NCI-H1436 (cell line): ENCODE data around the gene ZNF503.

ENCODE experiments used
- DNase-seq: peaks from one replicate; lab custom pipeline; 2025; lab: John Stamatoyannopoulos, UW

The ZNF503 gene

GRCh38 chr10:75401569-75402485, at the start of gene ZNF503:
ZNF503 (minus strand) TSS chr10:75401764; CDS start chr10:75401419, 345 bp downstream.
- DNase-seq = peak; percentile 98

- DNase-seq = peak; percentile 55
Measured at GRCh38 chr10:75450644-75451640, 49.4 kb upstream of the ZNF503 start.

- DNase-seq = peak; percentile 72
Measured at GRCh38 chr10:75450075-75450445, 48.5 kb upstream of the ZNF503 start.

GRCh38 chr10:75449382-75450074, 48.0 kb upstream of the ZNF503 start:
- no peak for DNase-seq

GRCh38 chr10:75448166-75448565, 46.6 kb upstream of the ZNF503 start:
- no peak for DNase-seq

- DNase-seq = no peak
Measured at GRCh38 chr10:75446508-75446907, 44.9 kb upstream of the ZNF503 start.

GRCh38 chr10:75444781-75445386, 43.3 kb upstream of the ZNF503 start:
- DNase-seq = no peak

- DNase-seq = no peak
Measured at GRCh38 chr10:75443362-75443761, 41.8 kb upstream of the ZNF503 start.

- DNase-seq = no peak
Measured at GRCh38 chr10:75441682-75442081, 40.1 kb upstream of the ZNF503 start.

GRCh38 chr10:75441196-75441595, 39.6 kb upstream of the ZNF503 start:
- no peak for DNase-seq

GRCh38 chr10:75440271-75440793, 38.8 kb upstream of the ZNF503 start:
- DNase-seq = no peak

- no peak for DNase-seq
Measured at GRCh38 chr10:75439811-75440210, 38.2 kb upstream of the ZNF503 start.

GRCh38 chr10:75438275-75438674, 36.7 kb upstream of the ZNF503 start:
- DNase-seq = no peak

GRCh38 chr10:75437693-75438092, 36.1 kb upstream of the ZNF503 start:
- DNase-seq = no peak

GRCh38 chr10:75436896-75437295, 35.3 kb upstream of the ZNF503 start:
- DNase-seq = no peak

GRCh38 chr10:75435291-75435690, 33.7 kb upstream of the ZNF503 start:
- DNase-seq = no peak

GRCh38 chr10:75434291-75434690, 32.7 kb upstream of the ZNF503 start:
- DNase-seq = no peak

- DNase-seq = no peak
Measured at GRCh38 chr10:75433216-75433615, 31.7 kb upstream of the ZNF503 start.

GRCh38 chr10:75432763-75433162, 31.2 kb upstream of the ZNF503 start:
- no peak for DNase-seq

GRCh38 chr10:75432176-75432575, 30.6 kb upstream of the ZNF503 start:
- no peak for DNase-seq
